IPS-18c (cell line): ENCODE data around the gene EIPR1.

Experiments
- H3K4me3 ChIP-seq: 2 replicates; pipeline ENCODE4 v1.7.0; 2013; ENCODE audit warnings: low read depth, mild to moderate bottlenecking, low read length, moderate library complexity; ENCODE audit not compliant: insufficient read depth
- H3K9me3 ChIP-seq: one replicate; pipeline ENCODE4 v1.6.1; 2013; ENCODE audit warnings: mild to moderate bottlenecking, low read length, moderate library complexity; ENCODE audit not compliant: control insufficient read depth, insufficient read depth

EIPR1 gene

GRCh38 chr2:3260959-3261358 is 116.7 kb downstream of the EIPR1 start:
- H3K9me3 ChIP-seq, result no peaks in the 10 kb centered on the region

GRCh38 chr2:3257826-3258225 is 119.8 kb downstream of the EIPR1 start:
- no peaks in the 10 kb centered on the region for H3K9me3 ChIP-seq
- no peak overlapping the region for H3K4me3 ChIP-seq

More at GRCh38 chr2:3260959-3261358, 116.7 kb downstream of the EIPR1 start:
- H3K4me3 ChIP-seq, result no peak overlapping the region

- no peaks in the 10 kb centered on the region for H3K9me3 ChIP-seq
- H3K4me3 ChIP-seq, result no peak overlapping the region
Measured at GRCh38 chr2:3257166-3257565, 120.5 kb downstream of the EIPR1 start.

GRCh38 chr2:3256605-3257004 is 121.0 kb downstream of the EIPR1 start:
- H3K9me3 ChIP-seq, result no peaks in the 10 kb centered on the region
- no peak overlapping the region for H3K4me3 ChIP-seq

- no peak overlapping the region for H3K4me3 ChIP-seq
- no peaks in the 10 kb centered on the region for H3K9me3 ChIP-seq
Measured at GRCh38 chr2:3256157-3256556, 121.5 kb downstream of the EIPR1 start.

GRCh38 chr2:3254442-3254941 is 123.1 kb downstream of the EIPR1 start:
- H3K4me3 ChIP-seq, result no peak overlapping the region
- peaks cover 5% of the 10 kb centered on the region for H3K9me3 ChIP-seq

GRCh38 chr2:3253913-3254441 is 123.6 kb downstream of the EIPR1 start:
- Histone ChIP-seq H3K9me3 (peaks cover 9% of the 10 kb centered on the region), H3K4me3 (no peak overlapping the region)

- Histone ChIP-seq H3K9me3 (peaks cover 12% of the 10 kb centered on the region), H3K4me3 (no peak overlapping the region)
Measured at GRCh38 chr2:3251946-3252345, 125.7 kb downstream of the EIPR1 start.

- Histone ChIP-seq H3K4me3 (no peak overlapping the region; the same call in 1 of the 2 replicates), H3K9me3 (peaks cover 12% of the 10 kb centered on the region)
Measured at GRCh38 chr2:3249476-3249962, 128.1 kb downstream of the EIPR1 start.

GRCh38 chr2:3248754-3249475 is 128.7 kb downstream of the EIPR1 start:
- H3K4me3 ChIP-seq, result no peak overlapping the region
- peaks cover 12% of the 10 kb centered on the region for H3K9me3 ChIP-seq

- Histone ChIP-seq H3K9me3 (peaks cover 12% of the 10 kb centered on the region), H3K4me3 (no peak overlapping the region)
Measured at GRCh38 chr2:3246928-3247714, 130.5 kb downstream of the EIPR1 start.

- peaks cover 12% of the 10 kb centered on the region for H3K9me3 ChIP-seq
- no peak overlapping the region for H3K4me3 ChIP-seq
Measured at GRCh38 chr2:3246406-3246805, 131.2 kb downstream of the EIPR1 start.

- no peak overlapping the region for H3K4me3 ChIP-seq
- peaks cover 7% of the 10 kb centered on the region for H3K9me3 ChIP-seq
Measured at GRCh38 chr2:3244486-3244885, 133.1 kb downstream of the EIPR1 start.

GRCh38 chr2:3243804-3244203 is 133.8 kb downstream of the EIPR1 start:
- no peak overlapping the region for H3K4me3 ChIP-seq

GRCh38 chr2:3242747-3243369 is 134.8 kb downstream of the EIPR1 start:
- H3K9me3 ChIP-seq, result no peaks in the 10 kb centered on the region
- no peak overlapping the region for H3K4me3 ChIP-seq

More at GRCh38 chr2:3243804-3244203, 133.8 kb downstream of the EIPR1 start:
- H3K9me3 ChIP-seq, result peaks cover 3% of the 10 kb centered on the region

- Histone ChIP-seq H3K9me3 (no peaks in the 10 kb centered on the region), H3K4me3 (no peak overlapping the region)
Measured at GRCh38 chr2:3241971-3242746, 135.5 kb downstream of the EIPR1 start.
